Vagina (tissue), 2 donors: Measurements from ENCODE around the gene UNC80.

ENCODE experiments used
- POLR2A ChIP-seq, 2 donors: fragments of 450-650 bp; IDR thresholded peaks; one replicate each; pipeline ENCODE4 v1.6.1; 2017; ENCODE audit warnings: antibody characterized with exemption in 2 of 2, mild to moderate bottlenecking in 2 of 2, moderate library complexity in 2 of 2
- TF ChIP-seq, protein P1 (sequence below), 3 experiments: fragments of 450-650 bp in 2 of 3; fragments of 200-600 bp in 1 of 3; sonication (generic) in 1 of 3; IDR thresholded peaks; one replicate each; pipeline ENCODE4 v1.5.1; 2017 to 2019; ENCODE audit warnings: antibody characterized with exemption in 3 of 3, mild to moderate bottlenecking in 2 of 3, moderate library complexity in 2 of 3

DNA sequence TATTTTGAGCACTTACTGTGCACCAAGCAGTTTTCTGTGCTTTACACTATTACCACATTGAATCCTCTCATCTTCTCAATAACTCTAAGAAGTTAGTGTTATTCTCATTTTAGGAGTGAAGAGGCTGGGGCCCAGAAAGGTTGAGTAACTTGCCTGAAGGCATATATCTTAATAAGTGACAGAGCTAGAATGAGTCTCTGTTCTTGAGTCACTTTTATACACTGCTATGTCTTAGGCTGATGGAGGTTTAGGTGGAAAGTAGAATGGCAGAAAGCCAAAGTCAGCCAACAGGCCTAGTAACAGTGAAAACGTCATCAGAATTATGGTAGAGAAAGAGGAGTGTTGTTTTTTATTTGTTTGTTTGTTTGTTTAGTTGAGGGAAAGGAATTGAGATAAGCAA is 202.9 kb downstream of the UNC80 start:
- TF ChIP-seq, protein P1, sequence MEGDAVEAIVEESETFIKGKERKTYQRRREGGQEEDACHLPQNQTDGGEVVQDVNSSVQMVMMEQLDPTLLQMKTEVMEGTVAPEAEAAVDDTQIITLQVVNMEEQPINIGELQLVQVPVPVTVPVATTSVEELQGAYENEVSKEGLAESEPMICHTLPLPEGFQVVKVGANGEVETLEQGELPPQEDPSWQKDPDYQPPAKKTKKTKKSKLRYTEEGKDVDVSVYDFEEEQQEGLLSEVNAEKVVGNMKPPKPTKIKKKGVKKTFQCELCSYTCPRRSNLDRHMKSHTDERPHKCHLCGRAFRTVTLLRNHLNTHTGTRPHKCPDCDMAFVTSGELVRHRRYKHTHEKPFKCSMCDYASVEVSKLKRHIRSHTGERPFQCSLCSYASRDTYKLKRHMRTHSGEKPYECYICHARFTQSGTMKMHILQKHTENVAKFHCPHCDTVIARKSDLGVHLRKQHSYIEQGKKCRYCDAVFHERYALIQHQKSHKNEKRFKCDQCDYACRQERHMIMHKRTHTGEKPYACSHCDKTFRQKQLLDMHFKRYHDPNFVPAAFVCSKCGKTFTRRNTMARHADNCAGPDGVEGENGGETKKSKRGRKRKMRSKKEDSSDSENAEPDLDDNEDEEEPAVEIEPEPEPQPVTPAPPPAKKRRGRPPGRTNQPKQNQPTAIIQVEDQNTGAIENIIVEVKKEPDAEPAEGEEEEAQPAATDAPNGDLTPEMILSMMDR (IDR thresholded peaks at IDR 0.05), result no peak
- TF ChIP-seq POLR2A (IDR thresholded peaks at IDR 0.05), result no peak
